Keratinocyte (primary cell): ENCODE results near the gene SETBP1. TPM values are rescaled to one million over a fixed set of nuclear protein-coding genes. Genes with fewer than 3 reads are reported as not detected.

Experiments
- DNase-seq: peaks from one replicate; pipeline ENCODE4 v3.0.0-alpha.2; 2011; ENCODE audit warnings: low read depth, missing footprints, low spot score
- FAIRE-seq: peaks from 2 replicates; lab custom pipeline; 2011; peaks lifted over from hg19 to GRCh38; lab: Jason Lieb, UNC
- H2AFZ ChIP-seq: 2 replicates; pipeline ENCODE4 v1.6.0; 2012; ENCODE audit warnings: low read length, control low read depth, inconsistent platforms; ENCODE audit not compliant: control insufficient read depth
- H3K27ac ChIP-seq: 2 replicates; pipeline ENCODE4 v1.5.1; 2011; ENCODE audit warnings: low read length; ENCODE audit not compliant: control insufficient read depth, insufficient read depth
- H3K27me3 ChIP-seq: 3 replicates; pipeline ENCODE4 v1.6.0; 2011; ENCODE audit warnings: low read length; ENCODE audit not compliant: control insufficient read depth, insufficient read depth; ENCODE audit errors: extremely low read depth
- H3K36me3 ChIP-seq, 2 experiments: 2 replicates in 1 of 2; 3 replicates in 1 of 2; pipeline ENCODE4 v1.5.1; 2011; ENCODE audit warnings: low read length in 2 of 2, mild to moderate bottlenecking in 1 of 2; ENCODE audit not compliant: control insufficient read depth in 2 of 2, insufficient read depth in 2 of 2; ENCODE audit errors: extremely low read depth in 1 of 2
- H3K4me1 ChIP-seq: 3 replicates; pipeline ENCODE4 v1.5.1; 2011; ENCODE audit warnings: low read length; ENCODE audit not compliant: control insufficient read depth, insufficient read depth; ENCODE audit errors: extremely low read depth
- H3K4me2 ChIP-seq: 3 replicates; pipeline ENCODE4 v1.6.0; 2011; ENCODE audit warnings: low read depth, low read length; ENCODE audit not compliant: control insufficient read depth, insufficient read depth; ENCODE audit errors: extremely low read depth
- H3K4me3 ChIP-seq, 3 experiments: fragments of 200-600 bp in 1 of 3; sonication (generic) in 1 of 3; 2 replicates in 2 of 3; 3 replicates in 1 of 3; pipeline ENCODE4 v1.5.1; 2011 to 2016; ENCODE audit warnings: low read length in 3 of 3, mild to moderate bottlenecking in 3 of 3, control low read depth in 2 of 3, inconsistent platforms in 1 of 3, low read depth in 1 of 3, mixed read lengths in 1 of 3, mixed run types in 1 of 3, moderate library complexity in 1 of 3; ENCODE audit not compliant: control insufficient read depth in 2 of 3, insufficient read depth in 2 of 3; ENCODE audit errors: extremely low read depth in 1 of 3
- H3K79me2 ChIP-seq: 2 replicates; pipeline ENCODE4 v1.6.0; 2012; ENCODE audit warnings: low read length; ENCODE audit not compliant: control insufficient read depth, insufficient read depth
- H3K9ac ChIP-seq: 3 replicates; pipeline ENCODE4 v1.6.0; 2011; ENCODE audit warnings: low read length; ENCODE audit not compliant: control insufficient read depth, insufficient read depth; ENCODE audit errors: extremely low read depth
- H3K9me1 ChIP-seq: 3 replicates; pipeline ENCODE4 v1.6.0; 2011; ENCODE audit warnings: low read length; ENCODE audit not compliant: control insufficient read depth, insufficient read depth; ENCODE audit errors: extremely low read depth
- H3K9me3 ChIP-seq: 2 replicates; pipeline ENCODE4 v1.5.1; 2012; ENCODE audit warnings: low read depth, low read length; ENCODE audit not compliant: control insufficient read depth
- H4K20me1 ChIP-seq: 3 replicates; pipeline ENCODE4 v1.6.0; 2011; ENCODE audit warnings: low read length; ENCODE audit not compliant: control insufficient read depth, insufficient read depth; ENCODE audit errors: extremely low read depth
- EZH2 ChIP-seq: IDR thresholded peaks from one replicate; pipeline ENCODE4 v1.6.1; 2012; ENCODE audit warnings: inconsistent platforms, mild to moderate bottlenecking, low read length, moderate library complexity
- dilution Hi-C: fragments of 300-500 bp; cut with MboI; formaldehyde crosslinking; loops from one replicate; pipeline ENCODE4 v1.7.0; 2020; ENCODE audit warnings: low sequenced_read_pairs; ENCODE audit not compliant: extremely low pct_ligation_motif_present
- polyA plus RNA-seq, 5 experiments: library from polyadenylated mRNA; depleted of rRNA in 3 of 5; stranded (reverse) in 3 of 5; stranded (forward) in 1 of 5; unstranded in 1 of 5; fragments of >200 nt; gene quantifications; 1 replicate in 1 of 5; 2 replicates in 3 of 5; 3 replicates in 1 of 5; pipeline versions ENCODE4 v1.2.1 to v1.2.3, GENCODE V29; 2011 to 2012; ENCODE audit warnings: missing spikeins in 2 of 5, low read depth in 1 of 5, low replicate concordance in 1 of 5
- TF ChIP-seq, protein P1 (sequence below), 3 experiments: IDR thresholded peaks in 1 of 3; conservative IDR thresholded peaks in 1 of 3; optimal IDR thresholded peaks in 1 of 3; 2 replicates in 2 of 3; 3 replicates in 1 of 3; pipeline versions ENCODE3 to v1.5.1; 2011; ENCODE audit warnings: low read length in 3 of 3, mild to moderate bottlenecking in 3 of 3, moderate library complexity in 2 of 3, control low read depth in 1 of 3, inconsistent platforms in 1 of 3; ENCODE audit not compliant: insufficient read depth in 2 of 3; ENCODE audit errors: extremely low read depth in 1 of 3

SETBP1 gene
- polyA plus RNA-seq, 1 donor (not counting 4 experiments of a cell fraction or from before 2014, with no cell fraction given), result 3.3 TPM

DNA sequence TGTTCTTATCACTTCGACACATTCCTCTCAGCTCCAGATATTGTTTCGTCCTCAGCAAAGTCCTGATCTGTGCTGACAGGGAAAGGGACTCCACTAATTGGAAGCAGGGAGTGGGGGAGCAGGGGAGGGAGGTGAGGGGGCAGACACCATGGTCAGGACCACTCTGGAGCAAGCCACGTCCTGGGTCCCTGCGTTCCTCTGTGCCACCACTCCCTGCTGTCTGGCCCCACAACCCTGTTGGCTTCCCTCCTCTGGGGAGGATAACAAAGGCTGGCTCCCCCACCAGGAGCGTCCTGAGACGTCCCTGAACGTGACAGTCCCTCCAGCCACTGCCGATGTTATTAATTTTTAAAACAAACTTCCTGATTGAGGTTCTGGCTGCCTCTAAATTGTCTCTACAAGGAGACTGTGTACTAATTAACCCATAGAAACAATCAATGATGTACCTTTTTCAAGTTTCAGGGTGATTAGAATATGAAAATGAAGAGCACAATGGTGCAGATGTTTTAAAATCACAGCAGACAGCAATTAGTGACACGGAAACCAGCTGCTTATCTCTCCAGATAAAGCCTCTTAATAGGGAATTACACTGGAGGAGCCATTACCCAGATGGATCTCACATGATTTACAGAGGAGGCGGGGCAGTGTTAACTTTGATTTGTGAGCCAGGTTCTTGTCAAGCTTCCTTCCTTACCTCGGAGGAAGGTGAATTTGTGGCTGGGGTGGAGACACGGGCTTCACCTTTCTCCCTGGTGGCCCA is 257.5 kb downstream of the SETBP1 start:
- peak overlapping the region; percentile 27 for H3K27ac ChIP-seq
- no peak overlapping the region for H2AFZ ChIP-seq
- peaks cover 11% of the 10 kb centered on the region for H3K4me1 ChIP-seq
- H3K9me3 ChIP-seq, result no peaks in the 10 kb centered on the region
- DNase-seq (no peak), FAIRE-seq (no peak)
- peak overlapping the region; percentile 19 for H3K9ac ChIP-seq
- dilution Hi-C loops, result no loop called here
- no peaks in the 10 kb centered on the region for H3K27me3 ChIP-seq
- no peaks in the 10 kb centered on the region for H3K79me2 ChIP-seq
- H3K9me1 ChIP-seq, result no peaks in the 10 kb centered on the region
- no peak for TF ChIP-seq EZH2
- TF ChIP-seq, protein P1, sequence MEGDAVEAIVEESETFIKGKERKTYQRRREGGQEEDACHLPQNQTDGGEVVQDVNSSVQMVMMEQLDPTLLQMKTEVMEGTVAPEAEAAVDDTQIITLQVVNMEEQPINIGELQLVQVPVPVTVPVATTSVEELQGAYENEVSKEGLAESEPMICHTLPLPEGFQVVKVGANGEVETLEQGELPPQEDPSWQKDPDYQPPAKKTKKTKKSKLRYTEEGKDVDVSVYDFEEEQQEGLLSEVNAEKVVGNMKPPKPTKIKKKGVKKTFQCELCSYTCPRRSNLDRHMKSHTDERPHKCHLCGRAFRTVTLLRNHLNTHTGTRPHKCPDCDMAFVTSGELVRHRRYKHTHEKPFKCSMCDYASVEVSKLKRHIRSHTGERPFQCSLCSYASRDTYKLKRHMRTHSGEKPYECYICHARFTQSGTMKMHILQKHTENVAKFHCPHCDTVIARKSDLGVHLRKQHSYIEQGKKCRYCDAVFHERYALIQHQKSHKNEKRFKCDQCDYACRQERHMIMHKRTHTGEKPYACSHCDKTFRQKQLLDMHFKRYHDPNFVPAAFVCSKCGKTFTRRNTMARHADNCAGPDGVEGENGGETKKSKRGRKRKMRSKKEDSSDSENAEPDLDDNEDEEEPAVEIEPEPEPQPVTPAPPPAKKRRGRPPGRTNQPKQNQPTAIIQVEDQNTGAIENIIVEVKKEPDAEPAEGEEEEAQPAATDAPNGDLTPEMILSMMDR (optimal IDR thresholded peaks at IDR 0.05 in 1 of 3, IDR thresholded peaks at IDR 0.05 in 1 of 3, conservative IDR thresholded peaks at IDR 0.05 in 1 of 3; ENCODE audit: extremely low read depth in 1 of 3, insufficient read depth in 2 of 3, low read length in 3 of 3), result no peak
- H3K4me2 ChIP-seq, result no peak overlapping the region
- H3K4me3 ChIP-seq, result no peak overlapping the region
- H3K36me3 ChIP-seq, result peaks cover 0 to 3% of the 10 kb centered on the region in 2 experiments
- H4K20me1 ChIP-seq, result no peaks in the 10 kb centered on the region

DNA sequence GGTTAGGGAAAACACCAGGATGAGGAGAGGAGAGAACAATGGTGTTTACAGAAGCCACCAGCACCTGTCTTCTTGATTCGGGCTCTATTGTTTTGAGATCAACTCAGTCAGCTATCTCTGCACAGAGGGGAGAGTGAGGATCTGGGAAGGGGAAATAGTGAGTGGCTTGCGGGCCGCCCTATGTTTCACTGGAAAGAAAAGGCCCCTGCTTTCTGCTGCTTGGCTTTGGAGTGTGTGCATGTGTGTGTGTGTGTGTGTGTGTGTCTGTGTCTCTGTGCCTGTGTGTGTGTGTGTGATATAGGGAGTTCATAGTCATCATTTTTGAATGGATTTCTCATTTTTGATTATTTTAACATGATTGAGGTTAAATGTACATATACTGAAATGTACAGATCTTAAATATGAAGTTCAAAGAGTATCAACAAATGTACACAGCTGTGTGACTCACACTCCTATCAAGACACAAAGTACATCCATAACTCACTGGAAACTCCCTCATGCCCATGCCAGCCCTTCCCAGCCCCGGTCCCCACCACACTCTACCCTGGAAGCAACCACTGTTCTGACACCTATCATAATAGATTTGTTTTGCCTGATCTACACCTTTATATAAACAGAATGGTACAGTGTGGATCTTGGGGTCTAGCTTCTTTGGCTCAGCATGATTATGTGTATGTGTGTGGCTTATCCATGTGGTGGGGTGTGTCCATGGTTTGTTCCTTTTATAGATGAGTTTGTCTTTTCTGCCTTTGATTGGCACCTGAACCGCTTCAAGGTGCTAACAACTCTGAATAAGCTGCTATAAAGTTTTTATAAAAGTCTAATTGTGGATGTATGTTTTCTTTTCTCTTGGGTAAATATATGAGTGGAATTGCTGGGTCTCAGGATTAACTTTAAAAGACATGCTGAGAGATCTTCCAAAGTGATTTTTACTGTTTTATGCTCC is 258.3 kb downstream of the SETBP1 start:
- FAIRE-seq (peak; percentile 78), DNase-seq (no peak)
- H3K79me2 ChIP-seq, result no peaks in the 10 kb centered on the region
- H3K27ac ChIP-seq, result peak overlapping the region; percentile 27
- peak overlapping the region; percentile 19 for H3K9ac ChIP-seq
- dilution Hi-C loops, result no loop called here
- H2AFZ ChIP-seq, result no peak overlapping the region
- H3K4me3 ChIP-seq, result no peak overlapping the region
- H3K9me1 ChIP-seq, result no peaks in the 10 kb centered on the region
- no peaks in the 10 kb centered on the region for H3K27me3 ChIP-seq
- H4K20me1 ChIP-seq, result no peaks in the 10 kb centered on the region
- H3K4me1 ChIP-seq, result peaks cover 11% of the 10 kb centered on the region
- H3K4me2 ChIP-seq, result no peak overlapping the region
- peaks cover 0 to 3% of the 10 kb centered on the region in 2 experiments for H3K36me3 ChIP-seq
- TF ChIP-seq, protein P1 (optimal IDR thresholded peaks at IDR 0.05 in 1 of 3, IDR thresholded peaks at IDR 0.05 in 1 of 3, conservative IDR thresholded peaks at IDR 0.05 in 1 of 3; ENCODE audit: extremely low read depth in 1 of 3, insufficient read depth in 2 of 3, low read length in 3 of 3), result no peak
- no peak for TF ChIP-seq EZH2
- H3K9me3 ChIP-seq, result no peaks in the 10 kb centered on the region
